HepG2 (cell line): ENCODE results near the gene FBXW2. TPM values are rescaled to one million over a fixed set of nuclear protein-coding genes. Genes with fewer than 3 reads are reported as not detected.

Experiments used
- ATAC-seq: fragments of 200-7000 bp; cut with Tn5 transposase; 3 replicates; pipeline ENCODE4 v1.9.1; 2020; ENCODE audit warnings: mild to moderate bottlenecking, moderate library complexity
- BruUV-seq: library from RNA; stranded (reverse); fragments of 400-500 nt; replicated peaks from 2 replicates; lab custom pipeline; 2021; lab: Mats Ljungman, UMichigan
- CTCF ChIA-PET: fragments of 300-600 bp; formaldehyde crosslinking; extraction: SDS; loops from one replicate; lab custom pipeline; 2021; ENCODE audit warnings: low total read pairs, inconsistent platforms, low intra/inter-chr PET ratio; lab: Yijun Ruan, JAX
- POLR2A ChIA-PET: fragments of 350-600 bp; sonication (Branson Sonifier 250); formaldehyde crosslinking; loops from one replicate; lab custom pipeline; 2020; ENCODE audit warnings: antibody characterized with exemption, inconsistent platforms; lab: Yijun Ruan, JAX
- DNase-seq: peaks from one replicate; pipeline ENCODE4 v3.0.0-alpha.2; 2015; ENCODE audit warnings: low spot score
- FAIRE-seq: peaks from 3 replicates; lab custom pipeline; 2011; peaks lifted over from hg19 to GRCh38; lab: Jason Lieb, UNC
- H2AFZ ChIP-seq: one replicate; pipeline ENCODE4 v1.6.1; 2011; ENCODE audit warnings: low read length, inconsistent platforms
- H3K27ac ChIP-seq: fragments of 300-600 bp; 3 replicates; pipeline ENCODE4 v1.8.0; 2011; ENCODE audit warnings: mixed run types, mild to moderate bottlenecking, mixed read lengths, low read length, inconsistent platforms; ENCODE audit not compliant: insufficient read depth; ENCODE audit errors: extremely low read length
- H3K27me3 ChIP-seq, 2 experiments: fragments of 200-600 bp in 1 of 2; 2 replicates in 1 of 2; 3 replicates in 1 of 2; pipeline versions ENCODE4 v1.6.0 to v1.8.0; 2011; ENCODE audit warnings: low read length in 2 of 2, mild to moderate bottlenecking in 2 of 2, moderate library complexity in 2 of 2, inconsistent platforms in 1 of 2; ENCODE audit not compliant: insufficient read depth in 2 of 2, control insufficient read depth in 1 of 2
- H3K36me3 ChIP-seq, 2 experiments: fragments of 200-600 bp in 1 of 2; replicated peaks in 1 of 2; 2 replicates in 1 of 2; 3 replicates in 1 of 2; pipeline versions ENCODE4 v1.5.1 to v1.8.0; 2011; ENCODE audit warnings: low read length in 2 of 2, inconsistent platforms in 1 of 2; ENCODE audit not compliant: insufficient read depth in 2 of 2, control insufficient read depth in 1 of 2
- H3K4me1 ChIP-seq: 2 replicates; pipeline ENCODE4 v1.5.1; 2012; ENCODE audit warnings: low read length, inconsistent platforms; ENCODE audit not compliant: insufficient read depth
- H3K4me2 ChIP-seq: 2 replicates; pipeline ENCODE4 v1.6.0; 2011; ENCODE audit warnings: low read depth, low read length, inconsistent platforms
- H3K4me3 ChIP-seq, 3 experiments: fragments of 200-600 bp in 1 of 3; sonication (generic), shearing (Covaris generic) in 1 of 3; replicated peaks in 1 of 3; 2 replicates each; pipeline ENCODE4 v1.5.1; 2011 to 2016; ENCODE audit warnings: low read length in 3 of 3, inconsistent platforms in 2 of 3, low read depth in 2 of 3, mild to moderate bottlenecking in 2 of 3, control low read depth in 1 of 3, mixed read lengths in 1 of 3; ENCODE audit not compliant: insufficient read depth in 1 of 3
- H3K79me2 ChIP-seq: one replicate; pipeline ENCODE4 v1.6.1; 2011; ENCODE audit warnings: low read length, inconsistent platforms; ENCODE audit not compliant: insufficient read depth
- H3K9ac ChIP-seq: 2 replicates; pipeline ENCODE4 v1.6.0; 2011; ENCODE audit warnings: mild to moderate bottlenecking, low read depth, low read length, inconsistent platforms; ENCODE audit not compliant: insufficient read depth
- H3K9me3 ChIP-seq: 2 replicates; pipeline ENCODE4 v1.5.1; 2012; ENCODE audit warnings: mild to moderate bottlenecking, low read length
- H4K20me1 ChIP-seq: 2 replicates; pipeline ENCODE4 v1.6.0; 2011; ENCODE audit warnings: inconsistent platforms, mild to moderate bottlenecking, low read length, moderate library complexity; ENCODE audit not compliant: insufficient read depth
- AFF4 ChIP-seq: sonication (generic); formaldehyde crosslinking; IDR thresholded peaks from 2 replicates; pipeline ENCODE4 v1.4.0; 2020; ENCODE audit warnings: missing genetic modification reagents
- MAFF ChIP-seq: IDR thresholded peaks from 2 replicates; pipeline ENCODE4 v1.6.1; 2011; ENCODE audit warnings: low read depth, low read length, improper control_type of control experiment
- NFIB ChIP-seq: sonication (generic); formaldehyde crosslinking; IDR thresholded peaks from 2 replicates; pipeline ENCODE4 v1.9.0; 2021; ENCODE audit warnings: missing genetic modification reagents, mild to moderate bottlenecking, borderline replicate concordance
- PHB2 ChIP-seq: fragments of 450-650 bp; IDR thresholded peaks from 2 replicates; pipeline ENCODE4 v1.6.1; 2018; ENCODE audit not compliant: partially characterized antibody
- PPARG ChIP-seq: conservative IDR thresholded peaks from 2 replicates; pipeline ENCODE4 v1.6.1; 2016; ENCODE audit warnings: missing biosample characterization, missing genetic modification reagents
- RAD21 ChIP-seq: fragments of 450-650 bp; formaldehyde crosslinking; IDR thresholded peaks from 2 replicates; pipeline ENCODE4 v1.5.0; 2020; ENCODE audit warnings: mild to moderate bottlenecking
- TEAD3 ChIP-seq: optimal IDR thresholded peaks from 2 replicates; pipeline ENCODE3; 2016; ENCODE audit warnings: borderline replicate concordance
- TGIF2 ChIP-seq: IDR thresholded peaks from 2 replicates; pipeline ENCODE4 v1.6.1; 2016; ENCODE audit warnings: control low read depth, missing compliant biosample characterization
- ZBED4 ChIP-seq: sonication (generic); formaldehyde crosslinking; IDR thresholded peaks from 2 replicates; pipeline ENCODE4 v1.4.0; 2020; ENCODE audit warnings: missing genetic modification reagents, borderline replicate concordance
- ZNF230 ChIP-seq: sonication (generic); formaldehyde crosslinking; IDR thresholded peaks from 2 replicates; pipeline ENCODE4 v1.4.0; 2020; ENCODE audit warnings: mild to moderate bottlenecking, missing genetic modification reagents
- ZNF362 ChIP-seq: sonication (generic); formaldehyde crosslinking; IDR thresholded peaks from 2 replicates; pipeline ENCODE4 v1.4.0; 2020; ENCODE audit warnings: missing genetic modification reagents, mild to moderate bottlenecking, borderline replicate concordance
- ZNF570 ChIP-seq: sonication (generic); formaldehyde crosslinking; IDR thresholded peaks from 2 replicates; pipeline ENCODE4 v1.4.0; 2020; ENCODE audit warnings: mild to moderate bottlenecking, missing genetic modification reagents, borderline replicate concordance
- ZNF713 ChIP-seq: sonication (generic); formaldehyde crosslinking; IDR thresholded peaks from 2 replicates; pipeline ENCODE4 v1.4.0; 2020; ENCODE audit warnings: mild to moderate bottlenecking, missing genetic modification reagents
- ZSCAN22 ChIP-seq: sonication (generic); formaldehyde crosslinking; IDR thresholded peaks from 2 replicates; pipeline ENCODE4 v1.4.0; 2020; ENCODE audit warnings: mild to moderate bottlenecking, missing genetic modification reagents
- ZZZ3 ChIP-seq: sonication (generic); formaldehyde crosslinking; IDR thresholded peaks from 2 replicates; pipeline ENCODE4 v1.4.0; 2020; ENCODE audit warnings: missing genetic modification reagents, mild to moderate bottlenecking, borderline replicate concordance
- WGBS: methylation state at CpG from one replicate; pipeline ENCODE4 v1.1.6; 2017; ENCODE audit warnings: low lambda C conversion rate; 5-methylcytosine and 5-hydroxymethylcytosine counted together
- in situ Hi-C: cut with HindIII; loops from 2 replicates; pipeline ENCODE4 v1.10.0; 2017; ENCODE audit warnings: low pct_unique_long_range_greater_than_20kb; ENCODE audit not compliant: extremely low pct_ligation_motif_present
- intact Hi-C: fragments of 100-400 bp; cut with micrococcal nuclease; formaldehyde crosslinking; loops from one replicate; pipeline ENCODE4 v1.10.0; 2022; ENCODE audit not compliant: unreplicated experiment
- polyA plus RNA-seq, 8 experiments: library from polyadenylated mRNA; depleted of rRNA in 3 of 8; stranded (reverse) in 7 of 8; unstranded in 1 of 8; fragments of >200 nt; fragmentation: Illumina TruSeq in 4 of 8; extraction: Trizol in 4 of 8; gene quantifications; 2 replicates each; pipeline versions ENCODE4 v1.2.1 to v1.2.3, GENCODE V29; 2011 to 2016; ENCODE audit warnings: low read depth in 4 of 8, missing spikeins in 1 of 8, mixed read lengths in 1 of 8; ENCODE audit not compliant: insufficient read depth in 1 of 8
- total RNA-seq, 5 experiments: library from RNA; depleted of rRNA; stranded (reverse); fragments of >200 nt; fragmentation: Illumina TruSeq; extraction: Trizol; gene quantifications; 2 replicates each; pipeline ENCODE4 v1.2.3, GENCODE V29; 2016; ENCODE audit warnings: low read depth in 1 of 5

Gene FBXW2
- total and polyA plus RNA-seq, 2 of the 13 experiments (the other 11 are each of a cell fraction or from before 2014, with no cell fraction given): 35.4 to 43.1 TPM

- TF ChIP-seq ZNF713 (CRISPR knock-in tag) (no peak), PPARG (no peak), ZNF570 (no peak)
Observed at GRCh38 chr9:120736881-120737280, 56.3 kb downstream of the FBXW2 start (continued).

- FAIRE-seq: peak; percentile 96
- peak; percentile 60 for ATAC-seq
- no peak overlapping the region for H2AFZ ChIP-seq
- peak; percentile 88 for DNase-seq
- peak overlapping the region; percentile 65 for H3K27ac ChIP-seq
- H3K9me3 ChIP-seq: no peaks in the 10 kb centered on the region
- in situ Hi-C loops: no loop called here
- intact Hi-C loops: no loop called here
- H3K79me2 ChIP-seq: no peaks in the 10 kb centered on the region
- H3K4me3 ChIP-seq: peak overlapping the region in 1 of 3 experiments; percentile 10; a peak in 2 of 6 replicates
- CTCF ChIA-PET: no interaction called here
- H3K4me2 ChIP-seq: peak overlapping the region; percentile 34
- no peak overlapping the region for H3K9ac ChIP-seq
- H3K27me3 ChIP-seq: no peaks in the 10 kb centered on the region
- POLR2A ChIA-PET: interaction anchor here (0.6 to 1.6 kb wide), 4 partner anchors 20 to 193 kb away, joined by 3 to 4 read pairs (median 4); no protein-coding TSS in a partner anchor
- peaks cover 63% of the 10 kb centered on the region for H3K4me1 ChIP-seq
- WGBS: 30% methylated on average over 3 of the region's 3 CpGs
- no TSS peak for BruUV-seq
- no peaks in the 10 kb centered on the region for H4K20me1 ChIP-seq
- no peaks in the 10 kb centered on the region for H3K36me3 ChIP-seq
- TF ChIP-seq MAFF: no peak
- TF ChIP-seq TEAD3 (CRISPR knock-in tag): peak; percentile 22
- no peak for TF ChIP-seq NFIB (CRISPR knock-in tag)
- TF ChIP-seq ZZZ3 (CRISPR knock-in tag): no peak
- no peak for TF ChIP-seq ZNF230
- no peak for TF ChIP-seq RAD21 (CRISPR knock-in tag)
- TF ChIP-seq AFF4 (CRISPR knock-in tag): no peak
- TF ChIP-seq ZNF362 (CRISPR knock-in tag): no peak; the same call in 1 of the 2 replicates
- TF ChIP-seq ZSCAN22 (CRISPR knock-in tag): no peak
- TF ChIP-seq TGIF2 (CRISPR knock-in tag): peak; percentile 35; the same call in 1 of the 2 replicates
- TF ChIP-seq ZBED4 (CRISPR knock-in tag): no peak
- TF ChIP-seq PHB2: no peak
Observed at GRCh38 chr9:120735415-120736126, 57.6 kb downstream of the FBXW2 start.
